Prostate gland (tissue), 2 donors: ENCODE results near the gene SLC16A10. TPM values are rescaled to one million over a fixed set of nuclear protein-coding genes. Genes with fewer than 3 reads are reported as not detected.
A peak's percentile ranks its signal among the peaks of the same experiment; 100 is the strongest.
"Not testable (repeated sequence)": the region's sequence is repeated elsewhere in the genome, so short reads cannot be mapped to it uniquely, and the experiment has no call there.

ENCODE experiments used
- DNase-seq: peaks from one replicate; pipeline ENCODE4 v3.0.0-alpha.2; 2019; ENCODE audit warnings: low spot score
- H3K27ac ChIP-seq, 2 donors: fragments of 200-600 bp; sonication (generic); 2 replicates each; pipeline ENCODE4 v1.5.1; 2017 to 2019
- H3K27me3 ChIP-seq: fragments of 200-600 bp; sonication (generic); replicated peaks from 2 replicates; pipeline ENCODE4 v1.5.1; 2019; ENCODE audit not compliant: insufficient read depth
- H3K36me3 ChIP-seq, 2 donors: fragments of 200-600 bp; sonication (generic); 1 replicate in 1 of 2; 2 replicates in 1 of 2; pipeline versions ENCODE4 v1.5.1 to v1.8.1; 2017 to 2019
- H3K4me1 ChIP-seq: fragments of 200-600 bp; sonication (generic); replicated peaks from 2 replicates; pipeline ENCODE4 v1.5.1; 2019
- H3K4me3 ChIP-seq, 2 donors: fragments of 200-600 bp; sonication (generic); 2 replicates each; pipeline ENCODE4 v1.5.1; 2017 to 2019
- H3K9me3 ChIP-seq: fragments of 200-600 bp; sonication (generic); 2 replicates; pipeline ENCODE4 v1.5.1; 2017
- POLR2A ChIP-seq: fragments of 450-650 bp; IDR thresholded peaks from one replicate; pipeline ENCODE4 v1.6.1; 2016; ENCODE audit warnings: antibody characterized with exemption, mild to moderate bottlenecking
- POLR2AphosphoS5 ChIP-seq: sonication (generic); formaldehyde crosslinking; IDR thresholded peaks from one replicate; pipeline ENCODE4 v1.6.1; 2017; ENCODE audit warnings: antibody characterized with exemption
- WGBS: methylation state at CpG from one replicate; pipeline ENCODE4 v1.1.5; 2018; 5-methylcytosine and 5-hydroxymethylcytosine counted together
- intact Hi-C: fragments of 100-400 bp; cut with DNase I; formaldehyde crosslinking; loops from one replicate; pipeline ENCODE4 v1.14.2; 2022
- total RNA-seq, 2 donors: library from RNA; depleted of rRNA; stranded (reverse); fragments of >200 nt; gene quantifications; one replicate each; pipeline ENCODE4 v1.1.0, GENCODE V29; 2016
- TF ChIP-seq, protein P1 (sequence below), 4 experiments: fragments of 200-600 bp in 2 of 4; fragments of 450-650 bp in 2 of 4; sonication (generic) in 2 of 4; IDR thresholded peaks; 1 replicate in 3 of 4; 2 replicates in 1 of 4; pipeline ENCODE4 v1.5.1; 2016 to 2019; ENCODE audit warnings: antibody characterized with exemption in 4 of 4, mild to moderate bottlenecking in 2 of 4, moderate library complexity in 2 of 4

SLC16A10 gene
- total RNA-seq, 2 donors from 2014 or later = 11.5 to 12.5 TPM

DNA sequence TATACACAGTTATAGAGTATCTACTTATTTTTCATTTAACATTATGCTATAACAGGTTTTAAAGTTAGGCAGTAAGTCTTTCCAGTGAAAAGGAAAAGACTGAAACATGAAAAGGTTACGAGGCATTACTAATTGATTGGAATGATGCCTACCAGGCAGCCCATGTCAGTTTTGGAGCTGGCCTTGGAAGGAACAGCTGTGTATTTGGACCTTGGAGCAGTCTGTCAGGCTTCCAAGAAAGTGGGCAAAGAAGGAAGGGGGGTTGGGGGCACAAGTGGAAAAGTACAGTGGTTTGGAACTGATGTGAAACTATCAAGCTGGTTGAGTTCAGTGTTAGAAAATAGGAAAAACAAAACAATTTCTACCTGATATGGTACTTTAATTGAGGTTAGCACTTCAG, 41.7 kb downstream of the SLC16A10 start:
- Histone ChIP-seq H3K27ac (no peak overlapping the region), H3K9me3 (no peaks in the 10 kb centered on the region), H3K4me3 (no peak overlapping the region), H3K27me3 (no peaks in the 10 kb centered on the region), H3K36me3 (no peaks in the 10 kb centered on the region), H3K4me1 (no peaks in the 10 kb centered on the region)
- 23% methylated on average over 1 of the region's 1 CpG for WGBS
- intact Hi-C loops = no loop called here
- no peak for DNase-seq
- TF ChIP-seq POLR2AphosphoS5 (peak; percentile 8), POLR2A (no peak)
- TF ChIP-seq, protein P1, sequence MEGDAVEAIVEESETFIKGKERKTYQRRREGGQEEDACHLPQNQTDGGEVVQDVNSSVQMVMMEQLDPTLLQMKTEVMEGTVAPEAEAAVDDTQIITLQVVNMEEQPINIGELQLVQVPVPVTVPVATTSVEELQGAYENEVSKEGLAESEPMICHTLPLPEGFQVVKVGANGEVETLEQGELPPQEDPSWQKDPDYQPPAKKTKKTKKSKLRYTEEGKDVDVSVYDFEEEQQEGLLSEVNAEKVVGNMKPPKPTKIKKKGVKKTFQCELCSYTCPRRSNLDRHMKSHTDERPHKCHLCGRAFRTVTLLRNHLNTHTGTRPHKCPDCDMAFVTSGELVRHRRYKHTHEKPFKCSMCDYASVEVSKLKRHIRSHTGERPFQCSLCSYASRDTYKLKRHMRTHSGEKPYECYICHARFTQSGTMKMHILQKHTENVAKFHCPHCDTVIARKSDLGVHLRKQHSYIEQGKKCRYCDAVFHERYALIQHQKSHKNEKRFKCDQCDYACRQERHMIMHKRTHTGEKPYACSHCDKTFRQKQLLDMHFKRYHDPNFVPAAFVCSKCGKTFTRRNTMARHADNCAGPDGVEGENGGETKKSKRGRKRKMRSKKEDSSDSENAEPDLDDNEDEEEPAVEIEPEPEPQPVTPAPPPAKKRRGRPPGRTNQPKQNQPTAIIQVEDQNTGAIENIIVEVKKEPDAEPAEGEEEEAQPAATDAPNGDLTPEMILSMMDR (IDR thresholded peaks at IDR 0.05) = no peak

DNA sequence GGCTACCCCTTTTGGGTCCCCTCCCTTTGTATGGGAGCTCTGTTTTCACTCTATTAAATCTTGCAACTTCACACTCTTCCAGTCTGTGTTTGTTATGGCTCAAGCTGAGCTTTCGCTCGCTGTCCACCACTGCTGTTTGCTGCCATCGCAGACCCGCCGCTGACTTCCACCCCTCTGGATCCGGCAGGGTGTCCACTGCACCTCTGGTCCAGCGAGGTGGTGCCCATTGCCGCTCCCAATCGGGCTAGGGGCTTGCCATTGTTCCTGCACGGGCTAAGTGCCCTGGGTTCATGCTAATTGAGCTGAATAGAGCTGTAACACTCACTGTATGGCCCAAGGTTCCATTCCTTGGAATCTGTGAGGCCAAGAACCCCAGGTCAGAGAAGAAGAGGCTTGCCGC, 43.7 kb downstream of the SLC16A10 start:
- H3K27me3 ChIP-seq, H3K36me3 ChIP-seq, H3K9me3 ChIP-seq, H3K4me3 ChIP-seq, H3K27ac ChIP-seq, intact Hi-C loops, H3K4me1 ChIP-seq, DNase-seq: not testable (repeated sequence)
- 99% methylated on average over 11 of the region's 11 CpGs for WGBS

DNA sequence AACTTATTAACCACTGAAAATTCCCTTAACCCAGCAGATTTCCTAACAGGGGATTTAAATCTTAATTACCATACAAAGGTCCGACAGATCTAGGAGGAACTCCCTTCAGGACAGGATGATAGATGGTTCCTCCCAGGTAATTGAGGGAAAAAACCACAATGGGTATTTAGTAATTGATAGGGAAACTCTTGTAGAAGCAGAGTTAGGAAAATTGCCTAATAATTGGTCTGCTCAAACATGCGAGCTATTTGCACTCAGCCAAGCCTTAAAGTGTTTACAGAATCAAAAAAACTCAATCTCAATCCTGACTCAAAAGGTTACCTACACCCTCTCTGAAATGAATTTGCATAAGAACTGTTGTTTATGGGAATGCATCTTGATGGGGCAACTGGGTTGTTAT, 45.4 kb downstream of the SLC16A10 start:
- intact Hi-C loops, H3K36me3 ChIP-seq, H3K9me3 ChIP-seq, H3K27ac ChIP-seq, DNase-seq, H3K4me1 ChIP-seq, H3K27me3 ChIP-seq, H3K4me3 ChIP-seq: not testable (repeated sequence)
- WGBS = 64% methylated on average over 2 of the region's 2 CpGs

DNA sequence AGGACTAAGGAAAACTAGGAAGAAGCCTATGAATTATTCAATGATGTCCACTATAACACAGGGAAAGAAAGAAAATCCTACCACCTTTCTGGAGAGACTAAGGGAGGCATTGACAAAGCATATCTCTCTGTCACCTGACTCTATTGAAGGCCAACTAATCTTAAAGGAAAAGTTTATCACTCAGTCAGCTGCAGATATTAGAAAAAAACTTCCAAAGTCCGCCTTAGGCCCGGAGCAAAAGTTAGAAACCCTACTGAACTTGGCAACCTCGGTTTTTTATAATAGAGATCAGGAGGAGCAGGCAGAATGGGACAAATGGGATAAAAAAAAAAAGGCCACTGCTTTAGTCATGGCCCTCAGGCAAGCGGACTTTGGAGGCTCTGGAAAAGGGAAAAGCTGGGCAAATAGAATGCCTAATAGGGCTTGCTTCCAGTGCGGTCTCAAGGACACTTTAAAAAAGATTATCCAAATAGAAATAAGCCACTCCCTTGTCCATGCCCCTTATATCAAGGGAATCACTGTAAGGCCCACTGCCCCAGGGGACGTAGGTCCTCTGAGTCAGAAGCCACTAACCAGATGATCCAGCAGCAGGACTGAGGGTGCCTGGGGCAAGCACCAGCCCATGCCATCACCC, 47.0 kb downstream of the SLC16A10 start:
- WGBS = 96% methylated on average over 6 of the region's 6 CpGs
- H3K36me3 ChIP-seq, intact Hi-C loops, H3K4me1 ChIP-seq, H3K9me3 ChIP-seq, H3K4me3 ChIP-seq, DNase-seq, H3K27ac ChIP-seq, H3K27me3 ChIP-seq: not testable (repeated sequence)

DNA sequence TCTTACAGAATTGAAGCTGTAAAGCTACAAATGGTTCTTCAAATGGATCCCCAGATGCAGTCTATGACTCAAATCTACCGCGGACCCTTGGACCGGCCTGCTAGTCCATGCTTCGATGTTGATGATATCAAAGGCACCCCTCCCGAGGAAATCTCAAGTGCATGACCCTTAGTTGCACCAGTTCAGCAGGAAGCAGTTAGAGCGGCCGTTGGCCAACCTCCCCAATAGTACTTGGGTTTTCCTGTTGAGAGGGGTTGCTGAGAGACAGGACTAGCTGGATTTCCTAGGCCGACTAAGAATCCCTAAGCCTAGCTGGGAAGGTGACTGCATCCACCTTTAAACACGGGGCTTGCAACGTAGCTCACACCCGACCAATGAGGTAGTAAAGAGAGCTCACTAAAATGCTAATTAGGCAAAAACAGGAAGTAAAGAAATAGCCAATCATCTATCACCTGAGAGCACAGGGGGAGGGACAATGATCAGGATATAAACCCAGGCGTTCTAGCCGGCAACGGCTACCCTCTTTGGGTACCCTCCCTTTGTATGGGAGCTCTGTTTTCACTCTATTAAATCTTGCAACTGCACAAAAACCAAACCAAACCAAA, 50.3 kb downstream of the SLC16A10 start:
- H3K9me3 ChIP-seq, H3K4me3 ChIP-seq, H3K4me1 ChIP-seq, H3K36me3 ChIP-seq, intact Hi-C loops, DNase-seq, H3K27ac ChIP-seq, H3K27me3 ChIP-seq: not testable (repeated sequence)
- WGBS = 88% methylated on average over 14 of the region's 14 CpGs

DNA sequence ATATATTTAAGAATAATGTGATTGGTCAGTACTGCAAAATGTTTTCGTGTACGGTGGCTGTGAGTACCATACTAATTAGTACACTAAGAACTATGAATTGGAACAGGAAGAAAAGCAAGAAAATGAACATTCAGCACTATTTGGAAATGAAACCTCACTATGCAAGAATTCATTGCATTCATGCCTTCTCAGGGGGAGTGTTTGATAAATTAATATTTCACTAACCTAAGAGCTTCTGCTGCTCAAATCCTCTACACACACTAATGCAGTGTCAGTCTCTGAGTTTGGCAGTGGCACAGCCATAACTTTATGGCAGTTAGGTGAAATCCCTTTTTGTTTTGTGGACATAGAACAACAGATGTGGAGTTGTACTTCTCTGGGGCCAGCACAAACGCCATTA, 60.1 kb downstream of the SLC16A10 start:
- Histone ChIP-seq H3K27ac (no peak overlapping the region), H3K4me1 (no peaks in the 10 kb centered on the region), H3K27me3 (no peaks in the 10 kb centered on the region), H3K9me3 (no peaks in the 10 kb centered on the region), H3K36me3 (no peaks in the 10 kb centered on the region), H3K4me3 (no peak overlapping the region)
- intact Hi-C loops = no loop called here
- WGBS = 72% methylated on average over 3 of the region's 3 CpGs
- no peak for DNase-seq
- TF ChIP-seq, protein P1 (IDR thresholded peaks at IDR 0.05) = no peak
- TF ChIP-seq POLR2AphosphoS5 (no peak), POLR2A (no peak)

DNA sequence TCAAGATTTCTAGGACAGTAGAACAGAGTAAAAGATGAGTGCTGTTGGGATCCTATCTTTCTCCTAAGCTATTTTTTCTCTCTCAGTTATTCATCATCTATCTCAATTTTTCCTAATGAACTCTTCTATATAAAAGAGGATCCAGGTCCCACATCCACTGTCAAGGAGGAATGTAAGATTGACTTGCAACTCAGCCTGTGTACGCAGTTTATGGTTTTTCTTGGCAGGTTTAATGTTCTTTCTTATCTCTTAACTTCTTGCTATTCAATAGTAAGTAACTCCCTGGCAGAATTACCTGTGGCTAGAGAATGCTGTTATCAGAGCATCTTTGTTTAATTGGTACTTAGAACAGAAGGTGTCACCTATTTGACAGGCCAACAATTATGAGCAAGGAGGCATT, 60.8 kb downstream of the SLC16A10 start:
- Histone ChIP-seq H3K27me3 (no peaks in the 10 kb centered on the region), H3K27ac (no peak overlapping the region), H3K36me3 (no peaks in the 10 kb centered on the region), H3K4me1 (no peaks in the 10 kb centered on the region), H3K9me3 (no peaks in the 10 kb centered on the region), H3K4me3 (no peak overlapping the region)
- DNase-seq = no peak
- 25% methylated on average over 1 of the region's 1 CpG for WGBS
- intact Hi-C loops = no loop called here
- TF ChIP-seq POLR2A (no peak), POLR2AphosphoS5 (no peak)
- TF ChIP-seq, protein P1 (IDR thresholded peaks at IDR 0.05) = no peak
